GM19395 (cell line): Measurements from ENCODE around the gene TBC1D1.

Experiments
- ATAC-seq: cut with Tn5 transposase; IDR thresholded peaks from one replicate; pipeline ENCODE4 v1.9.1; 2021; ENCODE audit warnings: mild to moderate bottlenecking, moderate library complexity; ENCODE audit not compliant: unreplicated experiment

TBC1D1 gene

GRCh38 chr4:38182334-38182998, 291.6 kb downstream of the TBC1D1 start:
- no peak for ATAC-seq

DNA sequence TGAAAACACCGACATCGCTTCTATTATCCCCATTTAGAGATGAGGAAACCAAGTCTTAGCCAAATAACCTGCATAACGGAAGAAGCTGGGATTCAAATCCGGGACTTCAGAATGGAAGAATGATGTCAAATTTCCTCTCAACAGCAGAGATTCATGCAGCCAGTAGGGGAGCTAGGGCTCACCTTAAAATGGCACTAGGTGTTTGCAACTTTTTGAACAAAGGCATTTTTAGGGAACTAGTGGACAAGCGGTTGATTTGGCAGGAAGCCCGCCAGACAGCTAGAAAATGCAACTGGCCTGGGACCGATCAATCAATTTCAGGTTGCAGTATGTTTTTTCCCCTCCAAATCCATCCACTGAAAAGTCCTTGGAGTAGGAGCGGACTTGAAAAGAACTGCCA, 293.5 kb downstream of the TBC1D1 start:
- no peak for ATAC-seq

GRCh38 chr4:38185406-38186144, 294.7 kb downstream of the TBC1D1 start:
- no peak for ATAC-seq

DNA sequence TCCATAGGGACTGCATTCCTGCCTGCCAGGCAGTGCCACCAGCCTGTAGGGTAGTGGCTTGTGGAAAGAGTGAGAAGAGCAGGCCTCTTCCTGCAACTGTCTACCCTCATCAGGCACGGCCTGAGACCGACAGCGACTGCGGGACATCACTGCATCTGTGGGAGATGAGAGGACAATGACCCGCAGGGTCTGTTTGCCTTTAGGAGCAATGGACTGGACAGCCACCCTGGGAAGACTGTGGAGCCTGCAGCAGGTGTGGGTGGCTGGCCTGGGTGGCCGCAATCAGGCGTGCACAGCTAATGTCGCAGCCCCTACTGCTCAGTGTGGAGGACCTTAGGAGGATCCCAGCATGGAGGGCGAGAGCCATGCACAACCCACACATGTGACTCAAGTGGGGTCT, 297.3 kb downstream of the TBC1D1 start:
- ATAC-seq: no peak

DNA sequence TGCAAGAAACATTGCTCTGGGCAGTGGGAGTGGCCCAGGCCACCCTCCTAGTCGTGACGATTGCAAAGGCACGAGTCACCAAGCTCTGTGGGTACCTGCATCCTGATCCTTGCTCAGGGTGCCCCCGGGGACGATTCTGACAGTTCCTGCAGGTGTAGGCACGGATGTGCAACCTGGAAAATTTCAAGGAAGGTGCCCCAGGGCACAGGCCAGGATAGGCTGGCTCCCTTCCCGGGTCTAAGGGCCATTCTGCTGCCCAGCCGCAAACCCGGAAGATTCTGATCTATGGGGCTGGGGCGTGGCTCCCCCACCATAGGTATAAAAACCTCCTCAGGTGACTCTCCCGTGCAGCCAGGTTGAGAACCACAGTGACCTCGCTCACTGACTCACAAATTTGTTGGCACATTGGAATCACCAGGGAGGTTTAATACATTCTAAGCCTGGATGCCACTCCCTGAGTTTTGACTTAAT, 297.8 kb downstream of the TBC1D1 start:
- no peak for ATAC-seq
